Common myeloid progenitor, CD34-positive (primary cell): Measurements from ENCODE around the gene STYXL2.

Source experiments
- CTCF ChIA-PET: fragments of 350-600 bp; sonication (Branson Sonifier 250); formaldehyde crosslinking; loops from one replicate; lab custom pipeline; 2021; ENCODE audit warnings: antibody characterized with exemption; lab: Charles Lee
- POLR2A ChIA-PET: fragments of 350-600 bp; sonication (Branson Sonifier 250); formaldehyde crosslinking; loops from one replicate; lab custom pipeline; 2021; ENCODE audit warnings: antibody characterized with exemption; lab: Charles Lee
- DNase-seq, 3 donors: peaks; one replicate each; pipeline versions ENCODE4 v3.0.0 to v3.0.0-alpha.2; 2013
- H3K27ac ChIP-seq, 2 experiments: 1 replicate in 1 of 2; 2 replicates in 1 of 2; pipeline ENCODE4 v1.7.0; 2013; ENCODE audit warnings: inconsistent platforms in 2 of 2, low read length in 2 of 2, mild to moderate bottlenecking in 2 of 2, low read depth in 1 of 2, moderate library complexity in 1 of 2; ENCODE audit not compliant: severe bottlenecking in 2 of 2, insufficient read depth in 1 of 2, poor library complexity in 1 of 2
- H3K27me3 ChIP-seq, 5 experiments: replicated peaks in 2 of 5; 1 replicate in 3 of 5; 2 replicates in 2 of 5; pipeline versions ENCODE4 v1.6.1 to v1.7.0; 2013; ENCODE audit warnings: low read length in 4 of 5, mild to moderate bottlenecking in 2 of 5, moderate library complexity in 2 of 5, inconsistent platforms in 1 of 5; ENCODE audit not compliant: insufficient read depth in 5 of 5, control insufficient read depth in 4 of 5
- H3K36me3 ChIP-seq, 4 experiments: 1 replicate in 2 of 4; 2 replicates in 2 of 4; pipeline versions ENCODE4 v1.6.1 to v1.7.0; 2013; ENCODE audit warnings: low read length in 3 of 4, control low read depth in 1 of 4, mild to moderate bottlenecking in 1 of 4; ENCODE audit not compliant: control insufficient read depth in 4 of 4, insufficient read depth in 4 of 4
- H3K4me1 ChIP-seq, 4 experiments: 1 replicate in 3 of 4; 2 replicates in 1 of 4; pipeline versions ENCODE4 v1.6.1 to v1.7.1; 2013; ENCODE audit warnings: low read length in 3 of 4, mild to moderate bottlenecking in 3 of 4, control low read depth in 1 of 4, inconsistent platforms in 1 of 4, moderate library complexity in 1 of 4; ENCODE audit not compliant: control insufficient read depth in 4 of 4, insufficient read depth in 4 of 4; ENCODE audit errors: control extremely low read depth in 1 of 4
- H3K4me3 ChIP-seq, 7 experiments: 1 replicate in 4 of 7; 2 replicates in 3 of 7; pipeline versions ENCODE4 v1.5.1 to v1.7.0; 2013; ENCODE audit warnings: mild to moderate bottlenecking in 7 of 7, low read length in 6 of 7, moderate library complexity in 6 of 7, inconsistent platforms in 2 of 7, low read depth in 2 of 7, control low read depth in 1 of 7; ENCODE audit not compliant: insufficient read depth in 4 of 7, control insufficient read depth in 1 of 7; ENCODE audit errors: extremely low read depth in 1 of 7
- H3K9me3 ChIP-seq, 5 experiments: 1 replicate in 4 of 5; 2 replicates in 1 of 5; pipeline versions ENCODE4 v1.6.1 to v1.7.1; 2013; ENCODE audit warnings: low read length in 4 of 5, mild to moderate bottlenecking in 2 of 5, inconsistent platforms in 1 of 5, low read depth in 1 of 5, moderate library complexity in 1 of 5; ENCODE audit not compliant: control insufficient read depth in 4 of 5, insufficient read depth in 2 of 5; ENCODE audit errors: control extremely low read depth in 1 of 5
- WGBS: methylation state at CpG from one replicate; pipeline ENCODE4 v1.1.5; 2013; ENCODE audit not compliant: insufficient coverage; 5-methylcytosine and 5-hydroxymethylcytosine counted together

The STYXL2 gene

GRCh38 chr1:167084757-167085156, 9.1 kb upstream of the STYXL2 start:
- peaks cover 0 to 34% (median 14%) of the 10 kb centered on the region in 4 experiments for H3K4me1 ChIP-seq
- H3K27ac ChIP-seq, result no peak overlapping the region
- no peak overlapping the region for H3K4me3 ChIP-seq
- ChIA-PET POLR2A (no interaction called here), CTCF (interaction anchor here (1.0 to 2.7 kb wide), 7 partner anchors 9 to 175 kb away, joined by 3 to 9 read pairs (median 6); partner anchors contain the start of gene STYXL2)
- no peaks in the 10 kb centered on the region for H3K9me3 ChIP-seq
- no peaks in the 10 kb centered on the region for H3K27me3 ChIP-seq
- H3K36me3 ChIP-seq, result peaks cover 0 to 7% (median under 1%) of the 10 kb centered on the region in 4 experiments
- DNase-seq, result no peak

- no peaks in the 10 kb centered on the region for H3K27me3 ChIP-seq
- H3K4me1 ChIP-seq, result peaks cover 4 to 47% (median 24%) of the 10 kb centered on the region in 4 experiments
- peaks cover 0 to 5% (median under 1%) of the 10 kb centered on the region in 4 experiments for H3K36me3 ChIP-seq
- no peak overlapping the region for H3K4me3 ChIP-seq
- H3K27ac ChIP-seq, result no peak overlapping the region
- ChIA-PET POLR2A (no interaction called here), CTCF (interaction anchor here (0.9 to 2.7 kb wide), 6 partner anchors 9 to 176 kb away, joined by 3 to 9 read pairs (median 5); no protein-coding TSS in a partner anchor)
- no peaks in the 10 kb centered on the region for H3K9me3 ChIP-seq
- no peak for DNase-seq
- 98% methylated on average over 6 of the region's 7 CpGs for WGBS
Observed at GRCh38 chr1:167086033-167086432, 7.8 kb upstream of the STYXL2 start.

GRCh38 chr1:167086768-167087167, 7.1 kb upstream of the STYXL2 start:
- H3K4me3 ChIP-seq, result no peak overlapping the region
- POLR2A ChIA-PET, result no interaction called here
- H3K27ac ChIP-seq, result no peak overlapping the region
- 100% methylated on average over 3 of the region's 3 CpGs for WGBS
- H3K27me3 ChIP-seq, result no peaks in the 10 kb centered on the region
- peaks cover 8 to 51% (median 24%) of the 10 kb centered on the region in 4 experiments for H3K4me1 ChIP-seq
- H3K9me3 ChIP-seq, result no peaks in the 10 kb centered on the region
- DNase-seq, result no peak
- H3K36me3 ChIP-seq, result peaks cover 0 to 2% (median 0%) of the 10 kb centered on the region in 4 experiments
- CTCF ChIA-PET, result interaction anchor here (1.3 to 2.3 kb wide), 3 partner anchors 18 to 177 kb away, joined by 3 to 6 read pairs (median 6); no protein-coding TSS in a partner anchor

- WGBS, result 96% methylated on average over 5 of the region's 6 CpGs
- no peak for DNase-seq
- Histone ChIP-seq H3K27ac (no peak overlapping the region), H3K4me1 (peaks cover 16 to 56% (median 20%) of the 10 kb centered on the region in 4 experiments), H3K27me3 (no peaks in the 10 kb centered on the region), H3K36me3 (peaks cover 0 to 2% (median 0%) of the 10 kb centered on the region in 4 experiments), H3K9me3 (no peaks in the 10 kb centered on the region), H3K4me3 (no peak overlapping the region)
- POLR2A ChIA-PET, result no interaction called here
- CTCF ChIA-PET, result interaction anchor here (0.9 to 1.2 kb wide), 2 partner anchors 11 to 20 kb away, joined by 3 read pairs; no protein-coding TSS in a partner anchor
Observed at GRCh38 chr1:167088746-167089417, 5.0 kb upstream of the STYXL2 start.

GRCh38 chr1:167089939-167090313, 3.9 kb upstream of the STYXL2 start:
- POLR2A ChIA-PET, result no interaction called here
- no peaks in the 10 kb centered on the region for H3K9me3 ChIP-seq
- H3K27ac ChIP-seq, result no peak overlapping the region
- DNase-seq, result no peak
- CTCF ChIA-PET, result interaction anchor here (1.1 to 1.7 kb wide), 4 partner anchors 8 to 36 kb away, joined by 3 to 5 read pairs (median 4); no protein-coding TSS in a partner anchor
- WGBS, result 50% methylated on average over 2 of the region's 2 CpGs
- H3K36me3 ChIP-seq, result peaks cover 0 to 2% (median 0%) of the 10 kb centered on the region in 4 experiments
- no peaks in the 10 kb centered on the region for H3K27me3 ChIP-seq
- H3K4me3 ChIP-seq, result peak overlapping the region in 1 of 7 experiments; percentile 48
- peaks cover 16 to 66% (median 31%) of the 10 kb centered on the region in 4 experiments for H3K4me1 ChIP-seq

- POLR2A ChIA-PET, result no interaction called here
Observed at GRCh38 chr1:167090314-167090942, 3.4 kb upstream of the STYXL2 start, which contains the start of gene GPA33. Gene GPA33, minus strand, starts transcription at chr1:167090377. Its CDS starts 90 bp downstream, at chr1:167090287.

More at GRCh38 chr1:167090314-167090942, 3.4 kb upstream of the STYXL2 start, which contains the start of gene GPA33:
- no CpG with 5 or more reads among the region's 1 CpG for WGBS
- peak within 1 kb of the TSS in 2 of 7 experiments; percentile 21 to 48 for H3K4me3 ChIP-seq
- no peaks in the 10 kb centered on the region for H3K9me3 ChIP-seq
- no peaks in the 10 kb centered on the region for H3K36me3 ChIP-seq
- H3K27ac ChIP-seq, result no peak within 1 kb of the TSS
- peak in 2 of 3 donors; percentile 77 to 80 for DNase-seq
- CTCF ChIA-PET, result interaction anchor here (1.1 to 1.7 kb wide), 4 partner anchors 8 to 35 kb away, joined by 3 to 5 read pairs (median 4); no protein-coding TSS in a partner anchor
- H3K4me1 ChIP-seq, result peaks cover 17 to 71% (median 36%) of the 10 kb centered on the region in 4 experiments
- H3K27me3 ChIP-seq, result no peaks in the 10 kb centered on the region
